ENCODE measurements around the gene RAP1B.

DNA sequence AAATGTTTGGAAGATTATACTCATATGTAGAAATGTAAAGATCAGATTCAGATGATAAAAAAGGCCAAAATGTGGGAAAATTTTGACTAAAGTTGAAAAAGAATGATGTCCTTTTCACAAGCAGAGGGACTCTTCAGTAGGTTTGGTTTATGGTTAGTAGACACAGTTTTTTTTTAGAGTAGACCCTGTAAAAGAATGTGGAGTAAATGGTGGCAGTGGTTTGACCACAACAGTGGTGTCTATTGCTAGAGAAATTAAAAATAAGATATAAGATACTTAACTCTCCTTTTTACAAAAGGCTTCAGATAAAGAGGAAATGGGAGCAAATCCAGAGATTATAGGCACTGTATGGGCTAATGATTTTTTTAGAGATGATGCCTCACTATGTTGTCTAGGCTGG lies 21.8 kb downstream of the RAP1B start:
- TF ChIP-seq POLR2A (IDR thresholded peaks at IDR 0.05), result no peak
- TF ChIP-seq, protein P1, sequence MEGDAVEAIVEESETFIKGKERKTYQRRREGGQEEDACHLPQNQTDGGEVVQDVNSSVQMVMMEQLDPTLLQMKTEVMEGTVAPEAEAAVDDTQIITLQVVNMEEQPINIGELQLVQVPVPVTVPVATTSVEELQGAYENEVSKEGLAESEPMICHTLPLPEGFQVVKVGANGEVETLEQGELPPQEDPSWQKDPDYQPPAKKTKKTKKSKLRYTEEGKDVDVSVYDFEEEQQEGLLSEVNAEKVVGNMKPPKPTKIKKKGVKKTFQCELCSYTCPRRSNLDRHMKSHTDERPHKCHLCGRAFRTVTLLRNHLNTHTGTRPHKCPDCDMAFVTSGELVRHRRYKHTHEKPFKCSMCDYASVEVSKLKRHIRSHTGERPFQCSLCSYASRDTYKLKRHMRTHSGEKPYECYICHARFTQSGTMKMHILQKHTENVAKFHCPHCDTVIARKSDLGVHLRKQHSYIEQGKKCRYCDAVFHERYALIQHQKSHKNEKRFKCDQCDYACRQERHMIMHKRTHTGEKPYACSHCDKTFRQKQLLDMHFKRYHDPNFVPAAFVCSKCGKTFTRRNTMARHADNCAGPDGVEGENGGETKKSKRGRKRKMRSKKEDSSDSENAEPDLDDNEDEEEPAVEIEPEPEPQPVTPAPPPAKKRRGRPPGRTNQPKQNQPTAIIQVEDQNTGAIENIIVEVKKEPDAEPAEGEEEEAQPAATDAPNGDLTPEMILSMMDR (IDR thresholded peaks at IDR 0.05), result no peak

All from adrenal gland (tissue), 5 donors.